ENCODE data around the gene OR5P2. TPM values are rescaled to one million over a fixed set of nuclear protein-coding genes. Genes with fewer than 3 reads are reported as not detected.

Gene OR5P2
- polyA plus RNA-seq, 1 of the 3 experiments (the other 2 are of a cell fraction), result not detected

GRCh38 chr11:7830740-7831139, 34.0 kb upstream of the OR5P2 start, which contains the start of gene OR5P3:
TSS of gene OR5P3 (minus strand) at chr11:7830840.
- no peaks in the 10 kb centered on the region for H3K36me3 ChIP-seq (replicated peaks in 1 of 2; ENCODE audit: control insufficient read depth in 1 of 2, insufficient read depth in 2 of 2, low read length in 1 of 2)
- H3K4me2 ChIP-seq, result no peak within 1 kb of the TSS
- H3K27me3 ChIP-seq (ENCODE audit: insufficient read depth), result no peaks in the 10 kb centered on the region; the same call in 1 of the 2 replicates
- H3K9me3 ChIP-seq, result no peaks in the 10 kb centered on the region
- no peak for DNase-seq
- ChIA-PET POLR2A (no interaction called here), CTCF (no interaction called here)
- H3K79me2 ChIP-seq (ENCODE audit: insufficient read depth), result no peaks in the 10 kb centered on the region
- no peak within 1 kb of the TSS for H3K4me3 ChIP-seq (ENCODE audit: low read depth in 2 of 2, low read length in 1 of 2)
- no peaks in the 10 kb centered on the region for H3F3A ChIP-seq (replicated peaks; ENCODE audit: insufficient read depth)
- H3K9ac ChIP-seq, result no peak within 1 kb of the TSS
- no peak within 1 kb of the TSS for H2AFZ ChIP-seq (ENCODE audit: low read depth)
- no peak within 1 kb of the TSS for H3K27ac ChIP-seq (ENCODE audit: low read depth in 2 of 2, low read length in 1 of 2)
- no peaks in the 10 kb centered on the region for H3K9me2 ChIP-seq
- H4K20me1 ChIP-seq (ENCODE audit: insufficient read depth), result no peaks in the 10 kb centered on the region
- TF ChIP-seq TAF1 (IDR thresholded peaks at IDR 0.05; ENCODE audit: borderline replicate concordance, low read depth, low read length) (no peak), SIN3A (IDR thresholded peaks at IDR 0.05; ENCODE audit: borderline replicate concordance, low read depth, low read length) (no peak), RXRA (IDR thresholded peaks at IDR 0.05; ENCODE audit: borderline replicate concordance, low read depth) (no peak), USF2 (IDR thresholded peaks at IDR 0.05; ENCODE audit: borderline replicate concordance, low read depth, low read length) (no peak), CTCF (IDR thresholded peaks at IDR 0.05) (no peak), MAX (IDR thresholded peaks at IDR 0.05; ENCODE audit: low read depth) (no peak), TCF12 (IDR thresholded peaks at IDR 0.05) (no peak), EP300 (IDR thresholded peaks at IDR 0.05; ENCODE audit: borderline replicate concordance in 1 of 2, low read depth in 1 of 2, low read length in 1 of 2) (no peak)
- no peaks in the 10 kb centered on the region for H3K4me1 ChIP-seq (ENCODE audit: control insufficient read depth in 1 of 2, insufficient read depth in 2 of 2, low read depth in 1 of 2, low read length in 1 of 2)

- no peaks in the 10 kb centered on the region for H3K36me3 ChIP-seq (replicated peaks in 1 of 2; ENCODE audit: control insufficient read depth in 1 of 2, insufficient read depth in 2 of 2, low read length in 1 of 2)
- no peak overlapping the region for H3K9ac ChIP-seq
- no peaks in the 10 kb centered on the region for H3K4me1 ChIP-seq (ENCODE audit: control insufficient read depth in 1 of 2, insufficient read depth in 2 of 2, low read depth in 1 of 2, low read length in 1 of 2)
- WGBS (ENCODE audit: low lambda C conversion rate), result 0% methylated on average over 3 of the region's 3 CpGs
- H3K9me2 ChIP-seq, result no peaks in the 10 kb centered on the region
- H3K79me2 ChIP-seq (ENCODE audit: insufficient read depth), result no peaks in the 10 kb centered on the region
- H3K4me3 ChIP-seq (ENCODE audit: low read depth in 2 of 2, low read length in 1 of 2), result no peak overlapping the region
- H4K20me1 ChIP-seq (ENCODE audit: insufficient read depth), result no peaks in the 10 kb centered on the region
- no peaks in the 10 kb centered on the region for H3F3A ChIP-seq (replicated peaks; ENCODE audit: insufficient read depth)
- POLR2A ChIA-PET, result no interaction called here
- no peaks in the 10 kb centered on the region for H3K27me3 ChIP-seq (ENCODE audit: insufficient read depth)
- H3K27ac ChIP-seq (ENCODE audit: low read depth in 2 of 2, low read length in 1 of 2), result no peak overlapping the region
- CTCF ChIA-PET, result no interaction called here
- no peaks in the 10 kb centered on the region for H3K9me3 ChIP-seq
- no peak overlapping the region for H2AFZ ChIP-seq (ENCODE audit: low read depth)
- no peak overlapping the region for H3K4me2 ChIP-seq
- no peak for DNase-seq
- TF ChIP-seq GATA2 (CRISPR knock-in tag; IDR thresholded peaks at IDR 0.05) (no peak), EP300 (IDR thresholded peaks at IDR 0.05; ENCODE audit: borderline replicate concordance in 1 of 2, low read depth in 1 of 2, low read length in 1 of 2) (no peak), RFX5 (IDR thresholded peaks at IDR 0.05; ENCODE audit: low read length) (no peak), RCOR1 (IDR thresholded peaks at IDR 0.05; ENCODE audit: low read length) (no peak), NFIC (IDR thresholded peaks at IDR 0.05; ENCODE audit: borderline replicate concordance) (no peak), USF2 (IDR thresholded peaks at IDR 0.05; ENCODE audit: borderline replicate concordance, low read depth, low read length) (no peak), SMC3 (IDR thresholded peaks at IDR 0.05; ENCODE audit: low read depth, low read length) (no peak), RXRA (IDR thresholded peaks at IDR 0.05; ENCODE audit: borderline replicate concordance, low read depth) (no peak), GABPA (IDR thresholded peaks at IDR 0.05; ENCODE audit: low read depth) (no peak), FOXJ3 (CRISPR knock-in tag; IDR thresholded peaks at IDR 0.05) (no peak), YY1 (IDR thresholded peaks at IDR 0.05; ENCODE audit: low read depth) (no peak), REST (IDR thresholded peaks at IDR 0.05; ENCODE audit: low read depth, low read length) (no peak), FOXM1 (IDR thresholded peaks at IDR 0.05; ENCODE audit: low read depth) (no peak), ELF1 (IDR thresholded peaks at IDR 0.05) (no peak), TCF12 (IDR thresholded peaks at IDR 0.05) (no peak), TEAD4 (IDR thresholded peaks at IDR 0.05; ENCODE audit: borderline replicate concordance, insufficient read depth) (no peak), EZH2phosphoT487 (IDR thresholded peaks at IDR 0.05; ENCODE audit: borderline replicate concordance, low read depth) (no peak), MAX (IDR thresholded peaks at IDR 0.05; ENCODE audit: low read depth) (no peak)
Observed at GRCh38 chr11:7826324-7826723, 29.6 kb upstream of the OR5P2 start.

Measured in SK-N-SH (cell line).